ENCODE results near the gene ESPL1.

ESPL1 gene

DNA sequence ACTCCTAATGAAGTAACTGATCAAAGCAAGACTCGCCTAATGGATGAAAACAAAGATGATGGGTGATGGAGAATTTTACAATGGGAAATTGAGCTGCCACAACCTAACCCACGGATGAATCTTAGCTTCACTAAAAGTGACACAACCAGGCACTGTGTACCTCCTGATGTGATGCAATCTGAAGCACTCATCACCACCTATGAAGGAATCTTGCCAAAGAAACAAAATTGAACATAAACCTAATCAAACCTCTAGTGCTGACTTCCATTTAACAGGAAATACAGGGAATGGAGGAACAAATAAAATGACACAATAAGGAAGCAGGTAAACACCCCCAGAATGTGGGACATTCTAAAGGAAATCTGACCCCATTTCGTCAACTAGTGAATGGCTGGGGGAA is 22.8 kb upstream of the ESPL1 start:
- H3K4me3 ChIP-seq (replicated peaks in 1 of 2; ENCODE audit: low read depth in 2 of 2, low read length in 2 of 2) = no peak overlapping the region
- no peak for DNase-seq (ENCODE audit: low read depth in 2 of 2)
- TF ChIP-seq, protein P1, sequence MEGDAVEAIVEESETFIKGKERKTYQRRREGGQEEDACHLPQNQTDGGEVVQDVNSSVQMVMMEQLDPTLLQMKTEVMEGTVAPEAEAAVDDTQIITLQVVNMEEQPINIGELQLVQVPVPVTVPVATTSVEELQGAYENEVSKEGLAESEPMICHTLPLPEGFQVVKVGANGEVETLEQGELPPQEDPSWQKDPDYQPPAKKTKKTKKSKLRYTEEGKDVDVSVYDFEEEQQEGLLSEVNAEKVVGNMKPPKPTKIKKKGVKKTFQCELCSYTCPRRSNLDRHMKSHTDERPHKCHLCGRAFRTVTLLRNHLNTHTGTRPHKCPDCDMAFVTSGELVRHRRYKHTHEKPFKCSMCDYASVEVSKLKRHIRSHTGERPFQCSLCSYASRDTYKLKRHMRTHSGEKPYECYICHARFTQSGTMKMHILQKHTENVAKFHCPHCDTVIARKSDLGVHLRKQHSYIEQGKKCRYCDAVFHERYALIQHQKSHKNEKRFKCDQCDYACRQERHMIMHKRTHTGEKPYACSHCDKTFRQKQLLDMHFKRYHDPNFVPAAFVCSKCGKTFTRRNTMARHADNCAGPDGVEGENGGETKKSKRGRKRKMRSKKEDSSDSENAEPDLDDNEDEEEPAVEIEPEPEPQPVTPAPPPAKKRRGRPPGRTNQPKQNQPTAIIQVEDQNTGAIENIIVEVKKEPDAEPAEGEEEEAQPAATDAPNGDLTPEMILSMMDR (IDR thresholded peaks at IDR 0.05; ENCODE audit: low read depth, low read length) = no peak

- DNase-seq (ENCODE audit: low read depth in 2 of 2) = peak; percentile 60 to 76
- TF ChIP-seq, protein P1 (IDR thresholded peaks at IDR 0.05; ENCODE audit: low read depth, low read length) = peak; percentile 31
- H3K4me3 ChIP-seq (replicated peaks in 1 of 2; ENCODE audit: low read depth in 2 of 2, low read length in 2 of 2) = peak overlapping the region; percentile 82 to 91
These were observed 16.4 kb upstream of the ESPL1 start for GRCh38 chr12:53251477-53252348.

GRCh38 chr12:53252349-53252916 is 15.7 kb upstream of the ESPL1 start:
- peak overlapping the region; percentile 82 to 91 for H3K4me3 ChIP-seq (replicated peaks in 1 of 2; ENCODE audit: low read depth in 2 of 2, low read length in 2 of 2)
- no peak for DNase-seq (ENCODE audit: low read depth in 2 of 2)
- TF ChIP-seq, protein P1 (IDR thresholded peaks at IDR 0.05; ENCODE audit: low read depth, low read length) = no peak

GRCh38 chr12:53253298-53253697 is 14.8 kb upstream of the ESPL1 start:
- TF ChIP-seq, protein P1 (IDR thresholded peaks at IDR 0.05; ENCODE audit: low read depth, low read length) = no peak
- no peak for DNase-seq (ENCODE audit: low read depth in 2 of 2)
- peak overlapping the region in 1 of 2 donors; percentile 91 for H3K4me3 ChIP-seq (replicated peaks in 1 of 2; ENCODE audit: low read depth in 2 of 2, low read length in 2 of 2)

DNA sequence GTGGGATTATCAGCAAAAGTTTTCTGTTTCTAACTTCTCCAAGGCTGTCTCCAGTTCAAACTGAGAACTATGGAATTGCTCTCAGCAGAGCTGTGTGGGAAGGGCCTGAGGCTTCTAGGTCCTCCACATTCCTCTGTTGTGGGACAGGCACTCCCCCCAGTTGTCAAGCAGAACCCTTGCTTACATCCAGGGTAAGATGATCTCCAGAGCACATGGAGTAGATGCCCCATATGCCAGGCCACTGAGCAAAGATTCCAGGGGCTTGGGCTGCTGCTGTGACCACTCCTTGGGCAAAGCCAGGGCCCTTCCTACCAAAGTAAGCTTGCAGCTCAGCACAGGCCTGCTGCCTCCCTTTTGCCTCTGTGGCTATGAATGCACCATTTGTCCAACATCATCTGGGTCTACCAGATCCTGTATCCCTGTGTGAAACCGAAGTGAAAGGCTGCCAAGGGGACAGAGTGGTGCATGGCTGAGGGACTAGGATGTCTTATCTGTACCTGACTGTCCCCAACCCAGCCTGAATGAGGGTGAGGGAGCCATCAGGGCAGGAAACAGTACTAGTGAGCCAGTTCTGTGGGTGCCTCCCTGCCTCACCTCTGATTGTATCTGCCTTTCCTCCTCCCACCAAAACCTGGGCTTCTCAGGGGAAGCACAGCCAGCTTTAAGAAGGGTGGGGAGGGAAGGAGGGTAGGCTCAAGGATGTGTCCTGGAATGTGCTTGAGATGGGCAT is 13.1 kb upstream of the ESPL1 start:
- TF ChIP-seq, protein P1 (IDR thresholded peaks at IDR 0.05; ENCODE audit: low read depth, low read length) = no peak
- no peak for DNase-seq (ENCODE audit: low read depth in 2 of 2)
- H3K4me3 ChIP-seq (replicated peaks in 1 of 2; ENCODE audit: low read depth in 2 of 2, low read length in 2 of 2) = no peak overlapping the region

- H3K4me3 ChIP-seq (replicated peaks in 1 of 2; ENCODE audit: low read depth in 2 of 2, low read length in 2 of 2) = no peak overlapping the region
- no peak for DNase-seq (ENCODE audit: low read depth in 2 of 2)
- TF ChIP-seq, protein P1 (IDR thresholded peaks at IDR 0.05; ENCODE audit: low read depth, low read length) = no peak
These were observed 12.1 kb upstream of the ESPL1 start for GRCh38 chr12:53255996-53256395.

All from cardiac fibroblast (primary cell).